GM23248 (cell line): Measurements from ENCODE around the gene PIGB.

Source experiments
- EZH2 ChIP-seq: fragments of 200-600 bp; sonication (generic); IDR thresholded peaks from 2 replicates; pipeline ENCODE4 v1.6.1; 2018; ENCODE audit warnings: antibody characterized with exemption, mild to moderate bottlenecking; ENCODE audit not compliant: insufficient read depth, poor library complexity, severe bottlenecking
- EZH2phosphoT487 ChIP-seq: fragments of 200-600 bp; sonication (generic); IDR thresholded peaks from 2 replicates; pipeline ENCODE4 v1.6.1; 2018; ENCODE audit warnings: antibody characterized with exemption, moderate library complexity, mild to moderate bottlenecking, low read depth; ENCODE audit not compliant: insufficient read depth

DNA sequence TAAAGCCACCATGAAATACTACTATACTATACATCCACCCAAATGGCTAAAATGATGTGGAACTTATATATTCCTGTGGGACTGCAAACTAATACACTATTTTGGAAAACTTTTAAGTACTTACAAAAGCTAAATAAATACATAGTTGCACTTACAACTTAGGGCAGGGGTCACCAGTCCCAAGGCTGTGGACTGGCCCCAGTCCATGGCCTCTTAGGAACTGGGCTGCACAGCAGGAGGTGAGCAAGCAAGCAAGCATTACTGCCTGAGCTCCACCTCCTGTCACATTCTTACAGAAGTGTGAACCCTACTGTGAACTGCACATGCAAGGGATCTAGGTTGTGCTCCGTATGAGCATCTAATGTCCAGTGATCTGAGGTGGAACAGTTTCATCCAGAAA lies 18.1 kb downstream of the PIGB start:
- TF ChIP-seq EZH2 (no peak), EZH2phosphoT487 (no peak)
